Erythroblast (primary cell): ENCODE results near the gene CLK3.

Experiments
- GATA1 ChIP-seq: IDR thresholded peaks from 2 replicates; pipeline ENCODE4 v1.6.1; 2011; ENCODE audit warnings: low read depth, mild to moderate bottlenecking, control low read depth, low read length, moderate library complexity
- POLR2A ChIP-seq: IDR thresholded peaks from 2 replicates; pipeline ENCODE4 v1.6.1; 2011; ENCODE audit warnings: mild to moderate bottlenecking, low read length

GRCh38 chr15:74626752-74627692 is 11.4 kb downstream of the CLK3 start:
- no peak for TF ChIP-seq POLR2A
- TF ChIP-seq GATA1, result no peak
